ENCODE results near the gene TCEANC.

- TF ChIP-seq ARNTL (CRISPR knock-in tag; IDR thresholded peaks at IDR 0.05; ENCODE audit: borderline replicate concordance, low read depth) (no peak), ISL1 (CRISPR knock-in tag; IDR thresholded peaks at IDR 0.05) (no peak), CREB5 (CRISPR knock-in tag; IDR thresholded peaks at IDR 0.05; ENCODE audit: low read depth) (no peak), TOX (CRISPR knock-in tag; IDR thresholded peaks at IDR 0.05; ENCODE audit: borderline replicate concordance) (no peak), SNAI2 (CRISPR knock-in tag; IDR thresholded peaks at IDR 0.05) (no peak), ESRRG (CRISPR knock-in tag; IDR thresholded peaks at IDR 0.05) (no peak), ZNF565 (CRISPR knock-in tag; conservative IDR thresholded peaks at IDR 0.05; ENCODE audit: low read depth) (no peak), ZFP3 (CRISPR knock-in tag; IDR thresholded peaks at IDR 0.05) (no peak), BACH2 (CRISPR knock-in tag; IDR thresholded peaks at IDR 0.05; ENCODE audit: borderline replicate concordance) (no peak), ZNF70 (CRISPR knock-in tag; IDR thresholded peaks at IDR 0.05) (no peak), ZFP30 (CRISPR knock-in tag; IDR thresholded peaks at IDR 0.05) (no peak), PATZ1 (CRISPR knock-in tag; IDR thresholded peaks at IDR 0.05; ENCODE audit: borderline replicate concordance) (no peak)
Observed at GRCh38 chrX:13614154-13614553, 38.8 kb upstream of the TCEANC start.
